Ovary (tissue), 9 donors: ENCODE measurements around the gene TMEM200A. TPM values are rescaled to one million over a fixed set of nuclear protein-coding genes. Genes with fewer than 3 reads are reported as not detected.

ENCODE experiments used
- DNase-seq, 5 donors: peaks; one replicate each; pipeline ENCODE4 v3.0.0-alpha.2; 2019 to 2020
- H3K27ac ChIP-seq, 2 donors: fragments of 200-600 bp; one replicate each; pipeline versions ENCODE4 v1.5.1 to v1.8.0; 2019 to 2022
- H3K27me3 ChIP-seq: fragments of 200-600 bp; one replicate; pipeline ENCODE4 v1.8.0; 2022
- H3K36me3 ChIP-seq: fragments of 200-600 bp; sonication (generic); one replicate; pipeline ENCODE4 v1.5.1; 2019
- H3K4me1 ChIP-seq: one replicate; pipeline ENCODE4 v1.8.1; 2013; ENCODE audit warnings: mild to moderate bottlenecking, moderate library complexity; ENCODE audit not compliant: insufficient read depth
- H3K4me3 ChIP-seq: fragments of 200-600 bp; sonication (generic); one replicate; pipeline ENCODE4 v1.5.1; 2017
- H3K9me3 ChIP-seq, 2 donors: fragments of 200-600 bp in 1 of 2; sonication (generic) in 1 of 2; one replicate each; pipeline versions ENCODE4 v1.5.1 to v1.8.1; 2013 to 2019; ENCODE audit warnings: mild to moderate bottlenecking in 1 of 2, moderate library complexity in 1 of 2
- CTCF ChIP-seq, 3 donors: fragments of 450-650 bp in 2 of 3; fragments of 200-600 bp in 1 of 3; IDR thresholded peaks; one replicate each; pipeline versions ENCODE4 v1.5.1 to v1.8.0; 2016 to 2022; ENCODE audit warnings: antibody characterized with exemption in 3 of 3, mild to moderate bottlenecking in 1 of 3
- EP300 ChIP-seq: sonication (generic); formaldehyde crosslinking; IDR thresholded peaks from one replicate; pipeline ENCODE4 v1.6.1; 2017; ENCODE audit warnings: antibody characterized with exemption
- POLR2A ChIP-seq: fragments of 450-650 bp; IDR thresholded peaks from one replicate; pipeline ENCODE4 v1.6.1; 2017; ENCODE audit warnings: antibody characterized with exemption, mild to moderate bottlenecking, moderate library complexity
- WGBS, 3 donors: extraction: QIAGEN DNeasy Blood & Tissue Kit in 1 of 3; methylation state at CpG; one replicate each; pipeline versions ENCODE4 v1.1.5 to v1.1.7; 2013 to 2017; 5-methylcytosine and 5-hydroxymethylcytosine counted together
- intact Hi-C, 4 donors: fragments of 100-400 bp; cut with DNase I; formaldehyde crosslinking; loops; one replicate each; pipeline versions ENCODE4 v1.11.0 to v1.15.1; 2022 to 2023
- polyA plus RNA-seq, 2 donors: library from polyadenylated mRNA; stranded (reverse); fragments of 200-250 nt in 1 of 2; fragments of 350-450 nt in 1 of 2; fragmentation: Illumina TruSeq in 1 of 2; extraction: RNeasy Lipid Tissue Mini Kit (QIAGEN cat#74804) in 1 of 2; gene quantifications; one replicate each; pipeline ENCODE4 v1.2.3, GENCODE V29; 2013 to 2014
- total RNA-seq, 7 donors: library from RNA; depleted of rRNA in 2 of 7; stranded (reverse); fragments of >200 nt in 2 of 7; fragmentation: NEBNext Ultra II Directional in 3 of 7; extraction: Animal tissue kit (Norgen Biotek cat#: 25700) in 3 of 7; gene quantifications; one replicate each; pipeline versions ENCODE4 v1.1.0 to v1.2.4, GENCODE V29; 2016 to 2023
- donor health status: DM: no; HTN: no; CAD: no; lungs with moderate emphysema.
- donor health status: DM: no; HTN: no; CAD: no.
- donor health status: Bipolar disorder and iron deficiency.
- donor health status: DM: yes; HTN: yes; CAD: no.
- donor health status: DM: no; HTN: no; CAD: no.
- donor health status: DM: yes; HTN: yes; CAD: no.

Gene TMEM200A
- total and polyA plus RNA-seq, 9 donors: 8.2 to 32.5 (median 17.7) TPM

- TF ChIP-seq CTCF (IDR thresholded peaks at IDR 0.05) (no peak), POLR2A (no peak), EP300 (no peak)
- no peaks in the 10 kb centered on the region for H3K36me3 ChIP-seq
- no peaks in the 10 kb centered on the region for H3K9me3 ChIP-seq
- no peaks in the 10 kb centered on the region for H3K4me1 ChIP-seq
- no peak overlapping the region for H3K4me3 ChIP-seq
- DNase-seq: no peak
- intact Hi-C loops: no loop called here
- H3K27ac ChIP-seq: no peak overlapping the region
- no peaks in the 10 kb centered on the region for H3K27me3 ChIP-seq
- WGBS, 3 donors: 95 to 99% (median 98%) methylated on average over 4 of the region's 4 CpGs
Measured at GRCh38 chr6:130420911-130421310, 55.1 kb downstream of the TMEM200A start.

- Histone ChIP-seq H3K27ac (no peak overlapping the region), H3K4me3 (no peak overlapping the region), H3K9me3 (no peaks in the 10 kb centered on the region), H3K36me3 (no peaks in the 10 kb centered on the region), H3K4me1 (no peaks in the 10 kb centered on the region), H3K27me3 (no peaks in the 10 kb centered on the region)
- intact Hi-C loops: no loop called here
- no peak for DNase-seq
- no peak for TF ChIP-seq POLR2A
- no peak for TF ChIP-seq EP300
- TF ChIP-seq CTCF (IDR thresholded peaks at IDR 0.05): no peak
- WGBS, 3 donors: 53 to 75% (median 74%) methylated on average over 1 of the region's 1 CpG
Measured at GRCh38 chr6:130421585-130421984, 55.8 kb downstream of the TMEM200A start.

GRCh38 chr6:130423044-130423443 lies 57.2 kb downstream of the TMEM200A start:
- WGBS, 3 donors: 53 to 70% (median 59%) methylated on average over 3 of the region's 3 CpGs
- no peaks in the 10 kb centered on the region for H3K36me3 ChIP-seq

GRCh38 chr6:130424710-130425109 lies 58.9 kb downstream of the TMEM200A start:
- no peaks in the 10 kb centered on the region for H3K36me3 ChIP-seq
- DNase-seq: no peak
- 69 to 78% (median 78%) methylated on average over 2 of the region's 2 CpGs for WGBS, 3 donors
- H3K27me3 ChIP-seq: no peaks in the 10 kb centered on the region
- no peaks in the 10 kb centered on the region for H3K9me3 ChIP-seq
- H3K4me1 ChIP-seq: no peaks in the 10 kb centered on the region
- H3K4me3 ChIP-seq: no peak overlapping the region
- no peak overlapping the region for H3K27ac ChIP-seq
- intact Hi-C loops: no loop called here
- no peak for TF ChIP-seq CTCF (IDR thresholded peaks at IDR 0.05)
- no peak for TF ChIP-seq EP300
- no peak for TF ChIP-seq POLR2A

More at GRCh38 chr6:130423044-130423443, 57.2 kb downstream of the TMEM200A start:
- Histone ChIP-seq H3K27ac (no peak overlapping the region), H3K27me3 (no peaks in the 10 kb centered on the region), H3K4me3 (no peak overlapping the region), H3K4me1 (no peaks in the 10 kb centered on the region), H3K9me3 (no peaks in the 10 kb centered on the region)
- intact Hi-C loops: no loop called here
- DNase-seq: no peak
- no peak for TF ChIP-seq POLR2A
- TF ChIP-seq EP300: no peak
- no peak for TF ChIP-seq CTCF (IDR thresholded peaks at IDR 0.05)
